Measurements from ENCODE around the gene SLC25A47. TPM values are rescaled to one million over a fixed set of nuclear protein-coding genes. Genes with fewer than 3 reads are reported as not detected.

SLC25A47 gene
- total RNA-seq, 1 experiment from 2014 or later = not detected

GRCh38 chr14:100294963-100295330 lies 28.2 kb upstream of the SLC25A47 start:
- peaks cover 35% of the 10 kb centered on the region for H3K36me3 Mint-ChIP-seq
- no peaks in the 10 kb centered on the region for H3K27me3 Mint-ChIP-seq (ENCODE audit: low read depth)
- H3K27ac Mint-ChIP-seq = no peak overlapping the region
- H3K9me3 Mint-ChIP-seq = no peaks in the 10 kb centered on the region
- TF ChIP-seq E2F5 (CRISPR knock-in tag; IDR thresholded peaks at IDR 0.05) = no peak
- no peak for TF ChIP-seq MAX (CRISPR knock-in tag; IDR thresholded peaks at IDR 0.05)
- TF ChIP-seq ATF2 (CRISPR knock-in tag; IDR thresholded peaks at IDR 0.05; ENCODE audit: borderline replicate concordance, low read depth) = no peak
- no peak for TF ChIP-seq ELF4 (CRISPR knock-in tag; IDR thresholded peaks at IDR 0.05; ENCODE audit: low read depth)
- TF ChIP-seq FOXK1 (CRISPR knock-in tag; IDR thresholded peaks at IDR 0.05) = no peak
- TF ChIP-seq USF2 (CRISPR knock-in tag; IDR thresholded peaks at IDR 0.05) = no peak
- no peak for TF ChIP-seq SP1 (CRISPR knock-in tag; conservative IDR thresholded peaks at IDR 0.05)
- no peak for TF ChIP-seq NFATC4 (CRISPR knock-in tag; IDR thresholded peaks at IDR 0.05)
- no peak for TF ChIP-seq MYBL2 (CRISPR knock-in tag; IDR thresholded peaks at IDR 0.05)
- TF ChIP-seq ZNF121 (CRISPR knock-in tag; IDR thresholded peaks at IDR 0.05) = no peak
- no peak for TF ChIP-seq SMAD4 (CRISPR knock-in tag; IDR thresholded peaks at IDR 0.05)
- no peak for TF ChIP-seq SOX15 (CRISPR knock-in tag; IDR thresholded peaks at IDR 0.05)
- no peak for TF ChIP-seq E2F1 (CRISPR knock-in tag; IDR thresholded peaks at IDR 0.05)
- no peak for TF ChIP-seq ZNF138 (CRISPR knock-in tag; conservative IDR thresholded peaks at IDR 0.05)
- no peak for TF ChIP-seq ZNF532 (CRISPR knock-in tag; IDR thresholded peaks at IDR 0.05; ENCODE audit: borderline replicate concordance)
- no peak for TF ChIP-seq STAT6 (CRISPR knock-in tag; conservative IDR thresholded peaks at IDR 0.05; ENCODE audit: low read depth)
- POLR2A ChIA-PET = no interaction called here
- DNase-seq (ENCODE audit: low spot score) = no peak
- no peak for ATAC-seq
- CTCF ChIA-PET = interaction anchor here (1.7 kb wide), 1 partner anchor 9 kb away, joined by 9 read pairs; no protein-coding TSS in a partner anchor
- H3K4me1 Mint-ChIP-seq = peaks cover 4% of the 10 kb centered on the region
- no peak overlapping the region for H3K4me3 Mint-ChIP-seq
